IMR-90 (cell line): ENCODE measurements around the gene LARP4B. TPM values are rescaled to one million over a fixed set of nuclear protein-coding genes. Genes with fewer than 3 reads are reported as not detected.

ENCODE experiments used
- ATAC-seq: fragments of 200-7000 bp; cut with Tn5 transposase; 2 replicates; pipeline ENCODE4 v1.9.1; 2020; ENCODE audit warnings: low read depth, mild to moderate bottlenecking, moderate library complexity
- BruUV-seq: library from RNA; stranded (reverse); fragments of 400-500 nt; replicated peaks from 2 replicates; lab custom pipeline; 2021; lab: Mats Ljungman, UMichigan
- CTCF ChIA-PET: fragments of 300-600 bp; formaldehyde crosslinking; extraction: SDS; loops from one replicate; lab custom pipeline; 2021; ENCODE audit warnings: antibody characterized with exemption; lab: Yijun Ruan, JAX
- POLR2A ChIA-PET: fragments of 300-600 bp; sonication (Branson Sonifier 250); formaldehyde crosslinking; loops from one replicate; lab custom pipeline; 2022; ENCODE audit warnings: antibody characterized with exemption; ENCODE audit not compliant: unreplicated experiment; lab: Charles Lee
- DNase-seq: peaks from one replicate; pipeline ENCODE4 v3.0.0; 2013
- H2AFZ ChIP-seq: replicated peaks from 2 replicates; pipeline ENCODE3; 2013; ENCODE audit warnings: low read length, mild to moderate bottlenecking; ENCODE audit not compliant: poor library complexity
- H2AK5ac ChIP-seq: 2 replicates; pipeline ENCODE4 v1.6.1; 2013; ENCODE audit warnings: low read depth, low read length, inconsistent platforms
- H2AK9ac ChIP-seq: replicated peaks from 2 replicates; pipeline ENCODE3; 2013; ENCODE audit warnings: mild to moderate bottlenecking, low read depth, low read length, moderate library complexity; ENCODE audit not compliant: poor library complexity
- H2BK120ac ChIP-seq: 2 replicates; pipeline ENCODE4 v1.6.1; 2013; ENCODE audit warnings: low read depth, low read length, inconsistent platforms
- H2BK15ac ChIP-seq: 3 replicates; pipeline ENCODE4 v1.6.1; 2013; ENCODE audit warnings: low read depth, low read length, inconsistent platforms
- H2BK20ac ChIP-seq: 2 replicates; pipeline ENCODE4 v1.6.1; 2013; ENCODE audit warnings: low read depth, mild to moderate bottlenecking, inconsistent platforms, low read length, moderate library complexity
- H2BK5ac ChIP-seq: 2 replicates; pipeline ENCODE4 v1.6.1; 2013; ENCODE audit warnings: mild to moderate bottlenecking, low read depth, low read length, inconsistent platforms; ENCODE audit not compliant: poor library complexity, severe bottlenecking
- H3K14ac ChIP-seq: replicated peaks from 2 replicates; pipeline ENCODE4 v1.6.1; 2013; ENCODE audit warnings: low read depth, low read length, inconsistent platforms
- H3K18ac ChIP-seq: 2 replicates; pipeline ENCODE4 v1.6.1; 2013; ENCODE audit warnings: low read depth, low read length, control low read depth
- H3K23ac ChIP-seq: 2 replicates; pipeline ENCODE4 v1.6.1; 2013; ENCODE audit warnings: low read depth, low read length, inconsistent platforms
- H3K27ac ChIP-seq: 2 replicates; pipeline ENCODE4 v1.5.1; 2013; ENCODE audit warnings: mild to moderate bottlenecking, control low read depth, low read length; ENCODE audit not compliant: insufficient read depth
- H3K27me3 ChIP-seq: 2 replicates; pipeline ENCODE4 v1.6.1; 2013; ENCODE audit warnings: low read length; ENCODE audit not compliant: control insufficient read depth, insufficient read depth
- H3K36me3 ChIP-seq: 2 replicates; pipeline ENCODE4 v1.6.1; 2013; ENCODE audit warnings: low read length, mixed read lengths; ENCODE audit not compliant: control insufficient read depth, insufficient read depth
- H3K4ac ChIP-seq: 2 replicates; pipeline ENCODE4 v1.6.1; 2013; ENCODE audit warnings: low read depth, low read length, inconsistent platforms
- H3K4me1 ChIP-seq: 2 replicates; pipeline ENCODE4 v1.6.1; 2013; ENCODE audit warnings: low read length, mixed read lengths; ENCODE audit not compliant: control insufficient read depth, insufficient read depth
- H3K4me2 ChIP-seq: 2 replicates; pipeline ENCODE4 v1.6.1; 2013; ENCODE audit warnings: low read depth, mild to moderate bottlenecking, control low read depth, low read length, moderate library complexity
- H3K4me3 ChIP-seq: 2 replicates; pipeline ENCODE4 v1.5.1; 2013; ENCODE audit warnings: low read depth, mild to moderate bottlenecking, control low read depth, low read length, moderate library complexity; ENCODE audit not compliant: insufficient read depth
- H3K56ac ChIP-seq: 2 replicates; pipeline ENCODE4 v1.6.1; 2013; ENCODE audit warnings: low read length, inconsistent platforms; ENCODE audit not compliant: insufficient read depth; ENCODE audit errors: extremely low read depth
- H3K79me1 ChIP-seq, 2 experiments: 2 replicates each; pipeline ENCODE4 v1.6.1; 2013; ENCODE audit warnings: low read length in 2 of 2, inconsistent platforms in 1 of 2, low read depth in 1 of 2
- H3K9ac ChIP-seq: 2 replicates; pipeline ENCODE4 v1.6.1; 2013; ENCODE audit warnings: low read depth, low read length, control low read depth
- H3K9me1 ChIP-seq: 2 replicates; pipeline ENCODE4 v1.6.1; 2013; ENCODE audit warnings: low read length, inconsistent platforms; ENCODE audit not compliant: insufficient read depth
- H3K9me3 ChIP-seq: 2 replicates; pipeline ENCODE4 v1.6.1; 2013; ENCODE audit warnings: low read length; ENCODE audit not compliant: control insufficient read depth, insufficient read depth
- H4K20me1 ChIP-seq: 2 replicates; pipeline ENCODE4 v1.6.1; 2013; ENCODE audit warnings: low read length, inconsistent platforms; ENCODE audit not compliant: insufficient read depth
- H4K5ac ChIP-seq: 2 replicates; pipeline ENCODE4 v1.6.1; 2013; ENCODE audit warnings: mild to moderate bottlenecking, low read depth, low read length, control low read depth
- H4K8ac ChIP-seq, 2 experiments: 2 replicates each; pipeline ENCODE4 v1.6.1; 2013; ENCODE audit warnings: low read depth in 2 of 2, low read length in 2 of 2, control low read depth in 1 of 2, inconsistent platforms in 1 of 2
- H4K91ac ChIP-seq: 2 replicates; pipeline ENCODE4 v1.6.1; 2013; ENCODE audit warnings: low read depth, low read length, inconsistent platforms; ENCODE audit not compliant: insufficient read depth
- BHLHE40 ChIP-seq: fragments of 150-350 bp; IDR thresholded peaks from 2 replicates; pipeline ENCODE4 v1.6.1; 2016; ENCODE audit warnings: mild to moderate bottlenecking, low read depth, low read length
- CEBPB ChIP-seq: IDR thresholded peaks from 2 replicates; pipeline ENCODE4 v1.6.1; 2012; ENCODE audit warnings: low read depth, low read length, improper control_type of control experiment
- CHD1 ChIP-seq: IDR thresholded peaks from 2 replicates; pipeline ENCODE4 v1.6.1; 2012; ENCODE audit warnings: low read depth, low read length, improper control_type of control experiment
- MAFK ChIP-seq: IDR thresholded peaks from 2 replicates; pipeline ENCODE4 v1.6.1; 2012; ENCODE audit warnings: low read depth, low read length, improper control_type of control experiment
- MAZ ChIP-seq: IDR thresholded peaks from 2 replicates; pipeline ENCODE4 v1.6.1; 2012; ENCODE audit warnings: low read depth, mild to moderate bottlenecking, low read length, improper control_type of control experiment, moderate library complexity, borderline replicate concordance
- NFE2L2 ChIP-seq: fragments of 150-350 bp; IDR thresholded peaks from 2 replicates; pipeline ENCODE4 v1.6.1; 2016; ENCODE audit warnings: low read depth, mild to moderate bottlenecking, low read length
- WGBS, 2 experiments: methylation state at CpG; one replicate each; pipeline versions ENCODE4 v1.1.5 to v1.1.7; 2013; ENCODE audit warnings: missing lambda C conversion rate in 2 of 2; ENCODE audit not compliant: insufficient read length in 1 of 2; ENCODE audit errors: extremely low coverage in 2 of 2; 5-methylcytosine and 5-hydroxymethylcytosine counted together
- dilution Hi-C: fragments of 300-500 bp; cut with HindIII; formaldehyde crosslinking; loops from one replicate; pipeline ENCODE4 v1.14.3; 2018; ENCODE audit warnings: low sequenced_read_pairs; ENCODE audit not compliant: unreplicated experiment
- in situ Hi-C: fragments of 300-500 bp; cut with MboI; formaldehyde crosslinking; loops from 3 replicates; pipeline ENCODE4 v1.14.3; 2019; ENCODE audit warnings: low sequenced_read_pairs, inconsistent platforms, mixed read lengths
- intact Hi-C: fragments of 100-400 bp; cut with micrococcal nuclease; formaldehyde crosslinking; loops from 2 replicates; pipeline ENCODE4 v1.10.0; 2022
- polyA plus RNA-seq, 3 experiments: library from polyadenylated mRNA; depleted of rRNA; stranded (reverse); fragments of >200 nt; gene quantifications; 2 replicates each; pipeline ENCODE4 v1.2.3, GENCODE V29; 2012; ENCODE audit warnings: low replicate concordance in 1 of 3
- total RNA-seq: library from RNA; depleted of rRNA; stranded (reverse); fragments of >200 nt; gene quantifications from 2 replicates; pipeline ENCODE4 v1.2.3, GENCODE V29; 2012
- TF ChIP-seq, protein P1 (sequence below): conservative IDR thresholded peaks from 2 replicates; pipeline ENCODE4 v1.5.1; 2012; ENCODE audit warnings: mild to moderate bottlenecking, low read depth, low read length, improper control_type of control experiment

The LARP4B gene
- total and polyA plus RNA-seq, 2 of the 4 experiments (the other 2 are of a cell fraction): 24.3 to 25.5 TPM

DNA sequence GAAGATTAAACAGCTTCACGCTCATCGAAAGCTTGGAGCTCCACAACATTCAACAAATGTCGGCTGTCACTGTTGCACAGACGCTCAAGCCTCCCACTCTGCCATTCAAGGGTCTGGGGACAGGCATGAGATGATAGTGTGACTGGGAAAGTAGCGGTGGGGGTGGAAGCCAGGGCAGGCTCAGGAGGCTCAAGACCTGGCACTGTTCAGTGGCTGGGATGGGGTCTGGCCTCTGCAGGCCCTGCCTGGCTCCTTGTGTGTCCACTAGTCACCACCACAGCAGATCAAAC lies 43.2 kb upstream of the LARP4B start:
- ATAC-seq: no peak

More for the DNA sequence above, 43.2 kb upstream of the LARP4B start:
- no peak overlapping the region for H2BK120ac ChIP-seq
- no peaks in the 10 kb centered on the region for H3K27me3 ChIP-seq
- peaks cover 9% of the 10 kb centered on the region for H3K4me1 ChIP-seq
- no TSS peak for BruUV-seq
- no peak overlapping the region for H3K4me3 ChIP-seq
- TF ChIP-seq NFE2L2: no peak
- TF ChIP-seq, protein P1, sequence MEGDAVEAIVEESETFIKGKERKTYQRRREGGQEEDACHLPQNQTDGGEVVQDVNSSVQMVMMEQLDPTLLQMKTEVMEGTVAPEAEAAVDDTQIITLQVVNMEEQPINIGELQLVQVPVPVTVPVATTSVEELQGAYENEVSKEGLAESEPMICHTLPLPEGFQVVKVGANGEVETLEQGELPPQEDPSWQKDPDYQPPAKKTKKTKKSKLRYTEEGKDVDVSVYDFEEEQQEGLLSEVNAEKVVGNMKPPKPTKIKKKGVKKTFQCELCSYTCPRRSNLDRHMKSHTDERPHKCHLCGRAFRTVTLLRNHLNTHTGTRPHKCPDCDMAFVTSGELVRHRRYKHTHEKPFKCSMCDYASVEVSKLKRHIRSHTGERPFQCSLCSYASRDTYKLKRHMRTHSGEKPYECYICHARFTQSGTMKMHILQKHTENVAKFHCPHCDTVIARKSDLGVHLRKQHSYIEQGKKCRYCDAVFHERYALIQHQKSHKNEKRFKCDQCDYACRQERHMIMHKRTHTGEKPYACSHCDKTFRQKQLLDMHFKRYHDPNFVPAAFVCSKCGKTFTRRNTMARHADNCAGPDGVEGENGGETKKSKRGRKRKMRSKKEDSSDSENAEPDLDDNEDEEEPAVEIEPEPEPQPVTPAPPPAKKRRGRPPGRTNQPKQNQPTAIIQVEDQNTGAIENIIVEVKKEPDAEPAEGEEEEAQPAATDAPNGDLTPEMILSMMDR: no peak
- no peak for TF ChIP-seq MAFK
- TF ChIP-seq BHLHE40: no peak
- TF ChIP-seq CHD1: no peak
- TF ChIP-seq CEBPB: no peak
- no peak for TF ChIP-seq MAZ
- no peak overlapping the region for H3K23ac ChIP-seq
- no CpG with 5 or more reads among the region's 5 CpGs for WGBS, 2 experiments
- H3K9me3 ChIP-seq: peaks cover 7% of the 10 kb centered on the region
- no peak overlapping the region for H3K4me2 ChIP-seq
- ChIA-PET CTCF (no interaction called here), POLR2A (no interaction called here)
- no peak overlapping the region for H3K27ac ChIP-seq
- no peak overlapping the region for H3K14ac ChIP-seq
- dilution Hi-C loops: no loop called here
- no peak overlapping the region for H4K8ac ChIP-seq
- H2AFZ ChIP-seq: no peak overlapping the region
- intact Hi-C loops: no loop called here
- H4K91ac ChIP-seq: no peak overlapping the region
- no peak overlapping the region for H2BK20ac ChIP-seq
- H4K20me1 ChIP-seq: no peaks in the 10 kb centered on the region
- H4K5ac ChIP-seq: no peak overlapping the region
- no peaks in the 10 kb centered on the region for H3K9me1 ChIP-seq
- no peaks in the 10 kb centered on the region; a peak in 1 of 4 replicates for H3K79me1 ChIP-seq
- no peak overlapping the region for H2AK5ac ChIP-seq
- H2BK15ac ChIP-seq: no peak overlapping the region
- H3K36me3 ChIP-seq: no peaks in the 10 kb centered on the region
- H2BK5ac ChIP-seq: no peak overlapping the region
- no peak overlapping the region for H3K18ac ChIP-seq
- no peak overlapping the region for H3K9ac ChIP-seq
- no peak overlapping the region for H2AK9ac ChIP-seq
- no peak overlapping the region for H3K56ac ChIP-seq
- no peak overlapping the region for H3K4ac ChIP-seq
- DNase-seq: no peak
- in situ Hi-C loops: no loop called here
